Upper lobe of right lung (tissue), 1 donor: ENCODE results near the gene ADGRL1. TPM values are rescaled to one million over a fixed set of nuclear protein-coding genes. Genes with fewer than 3 reads are reported as not detected.

Source experiments
- ATAC-seq: fragments of 200-7000 bp; cut with Tn5 transposase; one replicate; pipeline ENCODE4 v1.9.1; 2020; ENCODE audit warnings: mild to moderate bottlenecking, moderate library complexity
- DNase-seq: peaks from one replicate; pipeline ENCODE4 v3.0.0-alpha.2; 2020
- H3K27ac ChIP-seq: fragments of 200-600 bp; one replicate; pipeline ENCODE4 v1.8.0; 2022
- H3K27me3 ChIP-seq: fragments of 200-600 bp; one replicate; pipeline ENCODE4 v1.8.0; 2022; ENCODE audit warnings: mild to moderate bottlenecking
- H3K36me3 ChIP-seq: fragments of 200-600 bp; one replicate; pipeline ENCODE4 v1.8.0; 2022
- H3K4me1 ChIP-seq: fragments of 200-600 bp; one replicate; pipeline ENCODE4 v1.8.0; 2022
- H3K4me3 ChIP-seq: fragments of 200-600 bp; one replicate; pipeline ENCODE4 v1.8.0; 2022; ENCODE audit warnings: mild to moderate bottlenecking
- H3K9me3 ChIP-seq: fragments of 200-600 bp; one replicate; pipeline ENCODE4 v1.8.0; 2022
- CTCF ChIP-seq: fragments of 200-600 bp; IDR thresholded peaks from one replicate; pipeline ENCODE4 v1.8.0; 2022; ENCODE audit warnings: antibody characterized with exemption
- intact Hi-C: fragments of 100-400 bp; cut with DNase I; formaldehyde crosslinking; loops from one replicate; pipeline ENCODE4 v1.11.0; 2022
- total RNA-seq: library from RNA; stranded (reverse); fragmentation: NEBNext Ultra II Directional; extraction: Animal tissue kit (Norgen Biotek cat#: 25700); gene quantifications from one replicate; pipeline ENCODE4 v1.2.1, GENCODE V29; 2021
- donor health status: DM: no; HTN: yes; CAD: no; lungs with severe emphysema.

Gene ADGRL1
- total RNA-seq, 1 donor from 2014 or later: 26.3 TPM

- Histone ChIP-seq H3K4me3 (peak overlapping the region; percentile 65), H3K36me3 (no peaks in the 10 kb centered on the region), H3K27ac (peak overlapping the region; percentile 100), H3K27me3 (no peaks in the 10 kb centered on the region), H3K9me3 (no peaks in the 10 kb centered on the region), H3K4me1 (peaks cover 47% of the 10 kb centered on the region)
- TF ChIP-seq CTCF: no peak
- intact Hi-C loops: no loop called here
- ATAC-seq (peak; percentile 67), DNase-seq (peak; percentile 92)
Observed at GRCh38 chr19:14118165-14119051, 87.6 kb downstream of the ADGRL1 start.

GRCh38 chr19:14117668-14118164 lies 88.3 kb downstream of the ADGRL1 start, which contains the start of gene PRKACA:
TSS of gene PRKACA (minus strand) at chr19:14117762. CDS start at chr19:14117547, 215 bp downstream.
- ATAC-seq: peak; percentile 93
- intact Hi-C loops: no loop called here

GRCh38 chr19:14116918-14117578 lies 88.9 kb downstream of the ADGRL1 start:
- Histone ChIP-seq H3K9me3 (no peaks in the 10 kb centered on the region), H3K27ac (peak overlapping the region; percentile 78), H3K27me3 (no peaks in the 10 kb centered on the region), H3K4me1 (peaks cover 60% of the 10 kb centered on the region), H3K36me3 (no peaks in the 10 kb centered on the region), H3K4me3 (peak overlapping the region; percentile 84)
- intact Hi-C loops: no loop called here
- peak; percentile 78 for DNase-seq
- TF ChIP-seq CTCF: no peak
- no peak for ATAC-seq

More at GRCh38 chr19:14117668-14118164, 88.3 kb downstream of the ADGRL1 start, which contains the start of gene PRKACA:
- H3K4me1 ChIP-seq: peaks cover 54% of the 10 kb centered on the region
- peak within 1 kb of the TSS; percentile 100 for H3K27ac ChIP-seq
- peak within 1 kb of the TSS; percentile 84 for H3K4me3 ChIP-seq
- DNase-seq: peak; percentile 100
- H3K9me3 ChIP-seq: no peaks in the 10 kb centered on the region
- TF ChIP-seq CTCF: no peak
- H3K27me3 ChIP-seq: no peaks in the 10 kb centered on the region
- H3K36me3 ChIP-seq: no peaks in the 10 kb centered on the region

- Histone ChIP-seq H3K27ac (peak overlapping the region; percentile 80), H3K36me3 (no peaks in the 10 kb centered on the region), H3K4me1 (peaks cover 60% of the 10 kb centered on the region), H3K4me3 (peak overlapping the region; percentile 84), H3K27me3 (no peaks in the 10 kb centered on the region), H3K9me3 (no peaks in the 10 kb centered on the region)
- no peak for TF ChIP-seq CTCF
- ATAC-seq (no peak), DNase-seq (no peak)
- intact Hi-C loops: no loop called here
Observed at GRCh38 chr19:14116525-14116917, 89.4 kb downstream of the ADGRL1 start.

GRCh38 chr19:14115756-14116155 lies 90.2 kb downstream of the ADGRL1 start:
- H3K36me3 ChIP-seq: no peaks in the 10 kb centered on the region
- no peak for DNase-seq
- no peaks in the 10 kb centered on the region for H3K27me3 ChIP-seq
- no peaks in the 10 kb centered on the region for H3K9me3 ChIP-seq
- peaks cover 60% of the 10 kb centered on the region for H3K4me1 ChIP-seq
- H3K27ac ChIP-seq: peak overlapping the region; percentile 80
- H3K4me3 ChIP-seq: peak overlapping the region; percentile 84
- ATAC-seq: no peak
- intact Hi-C loops: no loop called here
- no peak for TF ChIP-seq CTCF
